Measurements from ENCODE around the gene NHSL1.

Gene NHSL1

DNA sequence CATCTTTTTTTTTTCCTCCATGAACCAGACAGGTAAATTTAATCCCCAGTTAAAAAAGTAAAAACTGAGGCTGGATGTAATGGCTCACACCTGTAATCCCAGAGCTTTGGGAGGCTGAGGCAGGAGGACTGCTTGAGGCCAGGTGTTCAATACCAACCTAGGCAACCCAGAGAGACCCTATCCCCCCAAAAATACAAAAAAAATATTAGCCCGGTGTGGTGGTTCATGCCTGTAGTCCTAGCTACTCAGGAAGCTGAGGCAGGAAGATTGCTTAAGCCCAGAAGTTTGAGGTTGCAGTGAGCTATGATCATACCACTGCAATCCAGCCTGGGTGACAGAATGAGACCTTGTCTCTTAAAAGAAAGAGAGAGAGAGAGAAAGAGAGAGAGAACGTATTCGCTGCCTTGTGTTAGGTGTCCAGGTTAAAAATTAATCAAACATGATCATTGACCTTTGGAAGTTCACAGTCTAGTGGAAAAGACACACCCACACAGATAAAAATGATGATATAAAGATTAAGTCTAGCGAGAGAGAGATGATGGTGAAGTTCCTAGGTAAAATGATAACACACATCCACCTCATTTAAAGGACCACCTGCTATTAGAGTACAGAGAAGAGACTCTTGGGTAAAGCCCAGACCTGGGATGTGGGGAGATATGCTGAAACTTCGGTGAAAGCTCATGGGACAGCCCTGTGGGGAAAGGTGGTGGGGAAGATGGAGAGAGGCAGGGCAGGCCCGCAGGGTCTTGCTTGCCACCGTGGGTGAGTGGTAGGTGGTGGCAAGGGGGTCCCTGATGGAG is 4.8 kb upstream of the NHSL1 start:
- no peak for DNase-seq (ENCODE audit: extremely low spot score)
- CTCF ChIA-PET = interaction anchor here (0.9 to 1.9 kb wide), 5 partner anchors 51 to 388 kb away, joined by 3 to 7 read pairs (median 4); partner anchors contain the start of gene HEBP2
- TF ChIP-seq, protein P1, sequence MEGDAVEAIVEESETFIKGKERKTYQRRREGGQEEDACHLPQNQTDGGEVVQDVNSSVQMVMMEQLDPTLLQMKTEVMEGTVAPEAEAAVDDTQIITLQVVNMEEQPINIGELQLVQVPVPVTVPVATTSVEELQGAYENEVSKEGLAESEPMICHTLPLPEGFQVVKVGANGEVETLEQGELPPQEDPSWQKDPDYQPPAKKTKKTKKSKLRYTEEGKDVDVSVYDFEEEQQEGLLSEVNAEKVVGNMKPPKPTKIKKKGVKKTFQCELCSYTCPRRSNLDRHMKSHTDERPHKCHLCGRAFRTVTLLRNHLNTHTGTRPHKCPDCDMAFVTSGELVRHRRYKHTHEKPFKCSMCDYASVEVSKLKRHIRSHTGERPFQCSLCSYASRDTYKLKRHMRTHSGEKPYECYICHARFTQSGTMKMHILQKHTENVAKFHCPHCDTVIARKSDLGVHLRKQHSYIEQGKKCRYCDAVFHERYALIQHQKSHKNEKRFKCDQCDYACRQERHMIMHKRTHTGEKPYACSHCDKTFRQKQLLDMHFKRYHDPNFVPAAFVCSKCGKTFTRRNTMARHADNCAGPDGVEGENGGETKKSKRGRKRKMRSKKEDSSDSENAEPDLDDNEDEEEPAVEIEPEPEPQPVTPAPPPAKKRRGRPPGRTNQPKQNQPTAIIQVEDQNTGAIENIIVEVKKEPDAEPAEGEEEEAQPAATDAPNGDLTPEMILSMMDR (IDR thresholded peaks at IDR 0.05; ENCODE audit: control extremely low read depth, extremely low read depth, low read depth, missing control alignments) = no peak
- POLR2A ChIA-PET = no interaction called here

DNA sequence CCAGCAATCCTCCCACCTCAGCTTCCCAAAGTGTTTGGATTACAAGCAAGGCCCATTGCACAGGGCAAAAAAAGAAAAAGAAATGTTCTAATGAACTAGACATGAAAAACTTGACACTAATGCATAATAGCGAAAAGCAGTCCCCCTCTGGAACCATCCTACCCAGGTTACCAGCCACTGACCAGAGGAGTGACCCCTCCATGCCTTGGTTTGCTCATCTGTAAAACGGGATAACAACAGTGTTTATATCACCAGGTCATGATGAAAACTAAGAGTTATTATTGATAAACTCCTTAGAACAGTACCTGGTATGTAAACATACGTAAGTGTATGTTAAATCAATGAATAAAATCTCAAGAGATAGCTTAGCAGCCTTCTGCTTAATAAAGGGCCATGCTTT is 3.3 kb upstream of the NHSL1 start:
- no peak for DNase-seq (ENCODE audit: extremely low spot score)
- TF ChIP-seq, protein P1 (IDR thresholded peaks at IDR 0.05; ENCODE audit: control extremely low read depth, extremely low read depth, low read depth, missing control alignments) = no peak
- CTCF ChIA-PET = interaction anchor here (1.9 kb wide), 1 partner anchor 74 kb away, joined by 7 read pairs; no protein-coding TSS in a partner anchor
- POLR2A ChIA-PET = no interaction called here

DNA sequence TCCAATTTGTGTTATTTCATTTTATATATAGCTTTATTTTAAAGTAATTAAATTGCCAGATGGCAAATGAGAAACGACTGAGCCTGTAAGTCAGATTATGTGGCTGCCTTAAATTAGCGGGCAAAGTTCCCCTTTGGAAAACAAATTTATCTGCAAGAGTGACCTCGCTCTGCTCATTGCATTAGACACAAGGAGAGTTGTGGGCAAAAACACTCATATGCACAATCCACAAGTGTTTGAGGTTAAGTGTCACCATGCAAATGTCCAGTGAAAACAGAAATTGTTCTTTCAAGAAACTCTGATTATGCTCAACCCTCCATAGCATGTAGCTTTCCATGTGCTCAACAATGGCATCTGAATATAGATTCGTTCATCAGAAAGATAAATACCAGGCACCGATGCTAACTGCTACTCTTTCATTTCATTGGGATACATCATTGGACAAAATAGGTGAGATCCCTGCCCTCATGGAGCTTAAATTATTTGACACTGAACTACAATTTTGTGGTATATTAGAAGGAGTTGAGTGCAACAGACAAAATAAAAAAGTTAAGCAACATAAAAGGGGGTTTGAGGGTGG is 1.7 kb upstream of the NHSL1 start:
- TF ChIP-seq, protein P1 (IDR thresholded peaks at IDR 0.05; ENCODE audit: control extremely low read depth, extremely low read depth, low read depth, missing control alignments) = no peak
- no peak for DNase-seq (ENCODE audit: extremely low spot score)
- ChIA-PET POLR2A (no interaction called here), CTCF (interaction anchor here (1.0 to 3.7 kb wide), 6 partner anchors 9 to 71 kb away, joined by 3 to 20 read pairs (median 4); no protein-coding TSS in a partner anchor)

DNA sequence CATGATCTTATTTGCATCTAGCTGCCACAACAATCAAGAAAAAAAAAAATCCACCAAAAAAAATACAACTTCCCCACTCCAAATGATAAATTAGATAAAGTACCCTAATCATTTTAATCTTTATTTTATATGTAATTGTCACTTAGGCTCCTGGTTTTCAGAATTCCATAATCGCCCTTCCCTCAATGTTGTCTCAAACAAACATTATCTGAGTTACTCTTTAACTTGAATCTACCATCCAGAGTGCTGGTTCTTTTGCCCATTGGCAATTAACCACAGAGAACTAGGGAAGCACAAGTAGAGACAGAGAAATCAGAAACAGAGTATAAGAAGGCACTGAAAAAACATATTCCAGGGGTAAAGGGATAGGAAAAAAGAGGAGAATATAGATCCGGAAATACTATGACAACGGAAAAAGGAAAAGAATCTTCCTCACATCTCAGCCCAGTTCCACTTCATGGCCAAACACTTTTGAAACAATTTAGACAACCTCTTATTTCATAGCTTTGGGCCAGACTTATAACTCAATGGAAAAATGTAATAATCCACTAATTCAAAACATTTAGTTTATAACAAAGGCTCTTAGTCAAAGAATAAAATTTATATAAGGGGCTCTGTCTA is 861 bp upstream of the NHSL1 start:
- DNase-seq (ENCODE audit: extremely low spot score) = no peak
- ChIA-PET POLR2A (no interaction called here), CTCF (interaction anchor here (1.0 to 3.7 kb wide), 6 partner anchors 9 to 70 kb away, joined by 3 to 20 read pairs (median 4); no protein-coding TSS in a partner anchor)
- TF ChIP-seq, protein P1 (IDR thresholded peaks at IDR 0.05; ENCODE audit: control extremely low read depth, extremely low read depth, low read depth, missing control alignments) = no peak

DNA sequence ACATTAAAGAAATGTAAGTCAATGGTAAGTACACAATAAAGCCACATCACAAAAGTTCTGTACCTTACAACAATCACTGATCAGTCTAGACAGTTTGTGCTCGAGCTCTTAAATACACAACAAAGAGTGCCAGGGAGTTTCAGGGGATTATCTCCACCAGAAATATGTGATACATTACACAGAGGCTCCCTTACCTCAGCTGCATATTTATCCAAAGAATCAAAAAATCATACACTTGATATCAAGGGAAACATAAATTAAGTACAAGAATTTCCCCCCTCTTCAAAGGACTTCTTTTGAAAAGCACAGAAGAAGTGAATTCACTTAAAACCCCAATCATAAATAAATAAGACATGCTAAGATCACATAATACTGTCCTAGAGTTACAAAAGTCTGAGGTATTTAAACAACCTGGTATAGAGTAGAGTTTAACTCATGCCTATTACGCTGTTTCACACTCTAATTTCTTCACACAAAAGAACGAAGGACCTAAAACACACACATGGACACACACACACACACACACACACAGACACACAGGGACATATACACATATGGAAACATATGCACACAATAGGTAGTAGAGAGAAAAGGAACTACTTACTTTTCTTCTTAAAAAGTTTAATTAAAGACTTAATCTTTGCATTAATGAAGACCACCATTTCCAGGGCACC is 528 bp downstream of the NHSL1 start:
- CTCF ChIA-PET = interaction anchor here (3.7 kb wide), 1 partner anchor 11 kb away, joined by 20 read pairs; no protein-coding TSS in a partner anchor
- TF ChIP-seq, protein P1 (IDR thresholded peaks at IDR 0.05; ENCODE audit: control extremely low read depth, extremely low read depth, low read depth, missing control alignments) = no peak
- no peak for DNase-seq (ENCODE audit: extremely low spot score)
- POLR2A ChIA-PET = no interaction called here

DNA sequence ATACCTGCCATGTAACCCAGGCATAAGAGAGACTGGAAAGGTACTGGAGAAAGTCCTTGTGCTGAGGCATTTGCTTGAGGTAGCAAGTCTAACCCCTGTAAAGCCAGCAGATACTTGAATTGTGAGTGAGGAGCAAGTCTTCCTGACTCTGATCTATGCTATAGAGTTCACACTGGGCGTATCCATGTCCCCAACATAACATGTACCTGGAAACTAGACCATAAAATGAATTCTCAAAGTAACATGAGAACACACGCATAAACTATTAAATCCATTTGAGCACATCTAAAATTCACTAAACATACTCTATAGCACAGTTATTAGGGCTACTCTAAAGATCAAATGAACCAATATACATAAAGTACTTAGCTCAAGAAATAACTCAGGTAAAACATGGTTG is 2.0 kb downstream of the NHSL1 start:
- POLR2A ChIA-PET = no interaction called here
- DNase-seq (ENCODE audit: extremely low spot score) = no peak
- CTCF ChIA-PET = interaction anchor here (0.9 to 1.4 kb wide), 4 partner anchors 10 to 93 kb away, joined by 3 to 4 read pairs (median 4); partner anchors contain the start of gene HEBP2
- TF ChIP-seq, protein P1 (IDR thresholded peaks at IDR 0.05; ENCODE audit: control extremely low read depth, extremely low read depth, low read depth, missing control alignments) = no peak
